Hepatocyte (in vitro differentiated cells): Measurements from ENCODE around the gene TMEM30A.

Source experiments
- EZH2 ChIP-seq: fragments of 200-600 bp; sonication (generic); IDR thresholded peaks from 2 replicates; pipeline ENCODE4 v1.6.1; 2016; ENCODE audit warnings: antibody characterized with exemption, mild to moderate bottlenecking, borderline replicate concordance
- EZH2phosphoT487 ChIP-seq: fragments of 200-600 bp; sonication (generic); IDR thresholded peaks from one replicate; pipeline ENCODE4 v1.6.1; 2018; ENCODE audit warnings: antibody characterized with exemption, mild to moderate bottlenecking, low read depth, moderate library complexity; ENCODE audit not compliant: unreplicated experiment, severe bottlenecking
- TF ChIP-seq, protein P1 (sequence below): fragments of 200-600 bp; sonication (generic); IDR thresholded peaks from 2 replicates; pipeline ENCODE4 v1.5.1; 2016; ENCODE audit warnings: antibody characterized with exemption, mild to moderate bottlenecking; ENCODE audit not compliant: poor library complexity

GRCh38 chr6:75329703-75330102 lies 45.1 kb upstream of the TMEM30A start:
- TF ChIP-seq, protein P1, sequence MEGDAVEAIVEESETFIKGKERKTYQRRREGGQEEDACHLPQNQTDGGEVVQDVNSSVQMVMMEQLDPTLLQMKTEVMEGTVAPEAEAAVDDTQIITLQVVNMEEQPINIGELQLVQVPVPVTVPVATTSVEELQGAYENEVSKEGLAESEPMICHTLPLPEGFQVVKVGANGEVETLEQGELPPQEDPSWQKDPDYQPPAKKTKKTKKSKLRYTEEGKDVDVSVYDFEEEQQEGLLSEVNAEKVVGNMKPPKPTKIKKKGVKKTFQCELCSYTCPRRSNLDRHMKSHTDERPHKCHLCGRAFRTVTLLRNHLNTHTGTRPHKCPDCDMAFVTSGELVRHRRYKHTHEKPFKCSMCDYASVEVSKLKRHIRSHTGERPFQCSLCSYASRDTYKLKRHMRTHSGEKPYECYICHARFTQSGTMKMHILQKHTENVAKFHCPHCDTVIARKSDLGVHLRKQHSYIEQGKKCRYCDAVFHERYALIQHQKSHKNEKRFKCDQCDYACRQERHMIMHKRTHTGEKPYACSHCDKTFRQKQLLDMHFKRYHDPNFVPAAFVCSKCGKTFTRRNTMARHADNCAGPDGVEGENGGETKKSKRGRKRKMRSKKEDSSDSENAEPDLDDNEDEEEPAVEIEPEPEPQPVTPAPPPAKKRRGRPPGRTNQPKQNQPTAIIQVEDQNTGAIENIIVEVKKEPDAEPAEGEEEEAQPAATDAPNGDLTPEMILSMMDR, result no peak
- no peak for TF ChIP-seq EZH2
- TF ChIP-seq EZH2phosphoT487, result no peak
